H1 (cell line): ENCODE results near the gene GJB1. TPM values are rescaled to one million over a fixed set of nuclear protein-coding genes. Genes with fewer than 3 reads are reported as not detected.

ENCODE experiments used
- CHD1 ChIP-seq: IDR thresholded peaks from 2 replicates; pipeline ENCODE4 v1.6.1; 2012; ENCODE audit warnings: low read depth, low read length, improper control_type of control experiment
- KDM5A ChIP-seq: fragments of 200-600 bp; IDR thresholded peaks from 2 replicates; pipeline ENCODE4 v1.7.1; 2012; ENCODE audit warnings: mild to moderate bottlenecking, low read length, inconsistent platforms, mixed read lengths
- SIX5 ChIP-seq: IDR thresholded peaks from 2 replicates; pipeline ENCODE4 v1.6.1; 2011; ENCODE audit warnings: mild to moderate bottlenecking, low read depth, low read length
- polyA plus RNA-seq, 7 experiments: library from polyadenylated mRNA; depleted of rRNA in 3 of 7; stranded (reverse) in 5 of 7; unstranded in 2 of 7; fragments of >200 nt in 5 of 7; fragments of 200-250 nt in 2 of 7; gene quantifications; 1 replicate in 5 of 7; 2 replicates in 1 of 7; 4 replicates in 1 of 7; pipeline versions ENCODE4 v1.2.1 to v1.2.3, GENCODE V29; 2011 to 2013; ENCODE audit warnings: missing spikeins in 2 of 7, mixed read lengths in 2 of 7
- total RNA-seq: library from RNA; stranded (reverse); fragmentation: NEBNext Ultra II Directional; extraction: Animal tissue kit (Norgen Biotek cat#: 25700); gene quantifications from 2 replicates; pipeline ENCODE4 v1.2.1, GENCODE V29; 2021

Gene GJB1
- total and polyA plus RNA-seq, 2 of the 8 experiments (the other 6 are each of a cell fraction or from before 2014, with no cell fraction given): 0.14 TPM; not detected in 1

- TF ChIP-seq KDM5A (no peak), CHD1 (no peak), SIX5 (no peak)
Observed at GRCh38 chrX:71254092-71254963, 31.3 kb downstream of the GJB1 start, which contains the start of gene ZMYM3 (continued).
